ENCODE results near the gene ZNG1F. TPM values are rescaled to one million over a fixed set of nuclear protein-coding genes. Genes with fewer than 3 reads are reported as not detected.
"Not testable (repeated sequence)": the region's sequence is repeated elsewhere in the genome, so short reads cannot be mapped to it uniquely, and the experiment has no call there.

Gene ZNG1F
- total RNA-seq, 4 donors from 2014 or later = 6.7 to 11.8 (median 8.7) TPM

- DNase-seq (ENCODE audit: low spot score in 2 of 2); H3K9me3 ChIP-seq; H3K27ac ChIP-seq; H3K36me3 ChIP-seq; H3K4me1 ChIP-seq; H3K4me3 ChIP-seq: not testable (repeated sequence)
- 75 to 82% methylated on average over 12 of the region's 12 CpGs for WGBS, 2 donors
- H3K27me3 ChIP-seq = peaks cover 0 to 13% of the 10 kb centered on the region in 2 donors
Measured at GRCh38 chr9:41111414-41111813, 77.7 kb downstream of the ZNG1F start.

- not testable (repeated sequence) for H3K4me1 ChIP-seq; DNase-seq (ENCODE audit: low spot score in 2 of 2); H3K4me3 ChIP-seq; H3K36me3 ChIP-seq; H3K9me3 ChIP-seq; H3K27ac ChIP-seq
- peaks cover 0 to 14% of the 10 kb centered on the region in 2 donors for H3K27me3 ChIP-seq
- WGBS, 2 donors = 32 to 51% methylated on average over 7 to 9 of the region's 10 CpGs
Measured at GRCh38 chr9:41110913-41111312, 78.2 kb downstream of the ZNG1F start.

GRCh38 chr9:41109253-41109652 lies 79.9 kb downstream of the ZNG1F start:
- not testable (repeated sequence) for H3K9me3 ChIP-seq; H3K4me1 ChIP-seq; H3K36me3 ChIP-seq; H3K27ac ChIP-seq; DNase-seq (ENCODE audit: low spot score in 2 of 2); H3K4me3 ChIP-seq
- WGBS, 2 donors = 36 to 42% methylated on average over 6 to 7 of the region's 13 CpGs
- H3K27me3 ChIP-seq = peaks cover 0 to 18% of the 10 kb centered on the region in 2 donors

DNA sequence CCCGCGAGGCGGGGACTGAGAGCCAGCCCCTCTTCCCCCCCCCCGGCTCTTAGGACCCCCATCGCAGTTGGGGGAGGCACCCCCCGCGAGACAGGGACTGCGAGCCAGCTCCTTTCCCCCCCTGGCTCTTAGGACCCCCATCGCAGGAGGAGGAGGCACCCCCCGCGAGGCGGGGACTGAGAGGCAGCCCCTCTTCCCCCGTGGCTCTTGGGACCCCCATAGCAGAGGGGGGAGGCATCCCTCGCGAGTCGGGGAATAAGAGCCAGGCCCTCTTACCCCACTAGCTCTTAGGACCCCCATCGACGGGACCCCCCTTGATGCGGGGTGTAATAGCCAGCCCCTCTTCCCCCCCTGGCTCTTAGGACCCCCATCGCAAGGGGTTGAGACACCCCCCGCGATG lies 80.3 kb downstream of the ZNG1F start:
- not testable (repeated sequence) for DNase-seq (ENCODE audit: low spot score in 2 of 2); H3K4me1 ChIP-seq; H3K4me3 ChIP-seq; H3K9me3 ChIP-seq; H3K36me3 ChIP-seq; H3K27ac ChIP-seq
- H3K27me3 ChIP-seq = peaks cover 0 to 18% of the 10 kb centered on the region in 2 donors
- no CpG with 5 or more reads among the region's 22 CpGs for WGBS, 2 donors

DNA sequence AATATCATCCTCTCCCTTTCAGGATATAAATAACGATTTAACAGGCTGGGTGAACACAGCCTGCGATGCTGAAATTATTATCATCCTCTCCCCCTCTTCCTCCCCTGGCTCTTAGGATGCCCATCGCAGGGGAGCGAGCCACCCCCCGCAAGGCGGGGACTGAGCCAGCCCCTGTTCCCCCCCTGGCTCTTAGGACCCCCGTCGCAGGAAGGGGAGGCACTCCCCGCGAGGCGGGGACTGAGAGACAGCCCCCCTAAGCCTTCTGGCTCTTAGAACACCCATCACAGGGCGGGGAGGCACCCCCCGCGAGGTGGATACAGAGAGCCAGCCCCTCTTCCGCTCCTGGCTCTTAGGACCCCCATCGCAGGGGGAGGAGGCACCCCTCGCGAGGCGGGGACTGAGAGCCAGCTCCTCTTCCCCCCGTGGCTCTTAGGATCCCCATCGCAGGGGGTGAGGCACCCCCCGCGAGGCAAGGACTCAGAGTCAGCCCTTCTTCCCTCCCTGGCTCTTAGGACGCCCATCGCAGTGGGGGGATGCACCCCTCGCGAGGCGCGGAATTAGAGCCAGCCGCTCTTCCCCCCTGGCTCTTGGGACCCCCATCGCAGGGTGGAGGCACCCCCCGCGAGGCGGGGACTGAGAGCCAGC lies 82.5 kb downstream of the ZNG1F start:
- not testable (repeated sequence) for H3K9me3 ChIP-seq; H3K27ac ChIP-seq; DNase-seq (ENCODE audit: low spot score in 2 of 2); H3K4me3 ChIP-seq; H3K36me3 ChIP-seq; H3K4me1 ChIP-seq
- peaks cover 0 to 18% of the 10 kb centered on the region in 2 donors for H3K27me3 ChIP-seq
- WGBS, 2 donors = 0 to 24% methylated on average over 4 to 12 of the region's 34 CpGs

- WGBS, 2 donors = 61 to 62% methylated on average over 3 of the region's 13 CpGs
- DNase-seq (ENCODE audit: low spot score in 2 of 2); H3K36me3 ChIP-seq; H3K4me1 ChIP-seq; H3K27ac ChIP-seq; H3K9me3 ChIP-seq; H3K4me3 ChIP-seq: not testable (repeated sequence)
- H3K27me3 ChIP-seq = peaks cover 0 to 18% of the 10 kb centered on the region in 2 donors
Measured at GRCh38 chr9:41105557-41106253, 83.4 kb downstream of the ZNG1F start.

DNA sequence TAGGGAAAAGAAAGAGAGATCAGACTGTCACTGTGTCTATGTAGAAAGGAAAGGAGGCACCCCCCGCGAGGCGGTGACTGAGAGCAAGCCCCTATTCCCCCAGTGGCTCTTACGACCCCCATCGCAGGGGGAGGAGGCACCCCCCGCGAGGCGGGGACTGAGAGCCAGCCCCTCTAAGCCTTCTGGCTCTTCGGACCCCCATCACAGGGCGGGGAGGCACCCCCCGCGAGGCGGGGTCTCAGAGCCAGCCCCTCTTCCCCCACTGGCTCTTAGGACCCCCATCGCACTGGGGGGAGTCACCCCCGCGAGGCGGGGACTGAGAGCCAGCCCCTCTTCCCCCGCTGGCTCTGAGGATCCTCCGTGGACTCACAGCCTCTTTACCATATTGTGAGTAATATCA lies 84.6 kb downstream of the ZNG1F start:
- not testable (repeated sequence) for DNase-seq (ENCODE audit: low spot score in 2 of 2); H3K36me3 ChIP-seq; H3K4me1 ChIP-seq; H3K27ac ChIP-seq; H3K4me3 ChIP-seq; H3K9me3 ChIP-seq
- WGBS, 2 donors = 20 to 46% methylated on average over 2 to 4 of the region's 19 CpGs
- peaks cover 0 to 18% of the 10 kb centered on the region in 2 donors for H3K27me3 ChIP-seq

DNA sequence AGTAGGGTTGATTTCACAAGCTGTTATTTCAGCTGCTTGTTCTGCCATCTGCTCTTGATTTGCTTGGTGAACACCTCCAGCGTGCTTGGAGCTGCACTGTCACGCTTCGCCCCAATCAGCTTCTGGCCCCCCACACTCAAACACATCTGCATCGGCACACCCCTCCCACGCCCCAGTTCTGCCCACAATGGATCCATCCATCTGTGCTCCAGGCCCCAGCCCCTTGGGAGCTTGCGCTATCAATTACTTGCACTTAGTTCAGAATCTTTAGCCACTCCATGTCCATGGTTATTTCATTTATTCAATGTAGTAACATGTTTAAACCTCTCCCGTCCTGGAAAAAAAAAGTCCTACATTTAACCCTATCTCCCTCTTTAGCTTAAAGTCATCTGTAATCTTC lies 88.6 kb downstream of the ZNG1F start:
- H3K4me1 ChIP-seq, H3K9me3 ChIP-seq, H3K4me3 ChIP-seq, H3K36me3 ChIP-seq, H3K27me3 ChIP-seq, H3K27ac ChIP-seq: not testable (repeated sequence)
- 55 to 62% methylated on average over 7 of the region's 7 CpGs for WGBS, 2 donors
- DNase-seq (ENCODE audit: low spot score in 2 of 2) = peak; percentile 26 to 47

DNA sequence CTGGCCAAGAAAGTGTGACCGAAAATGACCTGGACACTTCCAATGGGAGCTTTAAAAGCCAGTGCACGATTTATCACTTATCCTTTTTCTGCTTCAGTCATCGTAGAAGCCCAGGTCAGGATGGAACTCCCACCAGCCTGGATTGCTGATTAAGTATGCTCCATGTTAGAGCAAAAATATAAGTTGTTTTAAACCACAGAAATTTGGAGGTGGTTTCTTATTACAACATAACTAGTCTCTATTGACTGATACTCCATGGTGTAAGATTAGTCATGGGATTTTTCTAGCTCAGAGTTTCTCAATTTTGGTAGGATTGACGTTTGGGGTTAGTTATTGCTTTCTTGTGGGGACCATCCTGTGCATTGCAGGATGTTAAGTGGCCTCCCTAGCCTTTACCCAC lies 90.4 kb downstream of the ZNG1F start:
- DNase-seq (ENCODE audit: low spot score in 2 of 2); H3K27me3 ChIP-seq; H3K27ac ChIP-seq; H3K9me3 ChIP-seq; H3K4me1 ChIP-seq; H3K4me3 ChIP-seq; H3K36me3 ChIP-seq: not testable (repeated sequence)
- WGBS, 2 donors = 65 to 67% methylated on average over 4 of the region's 4 CpGs

- DNase-seq (ENCODE audit: low spot score in 2 of 2); H3K4me3 ChIP-seq; H3K36me3 ChIP-seq; H3K4me1 ChIP-seq; H3K27me3 ChIP-seq; H3K27ac ChIP-seq; H3K9me3 ChIP-seq: not testable (repeated sequence)
- WGBS, 2 donors = 50 to 51% methylated on average over 2 of the region's 2 CpGs
Measured at GRCh38 chr9:41095060-41095459, 94.1 kb downstream of the ZNG1F start.

- not testable (repeated sequence) for H3K9me3 ChIP-seq; H3K27ac ChIP-seq; H3K36me3 ChIP-seq; DNase-seq (ENCODE audit: low spot score in 2 of 2); H3K4me1 ChIP-seq; H3K4me3 ChIP-seq; H3K27me3 ChIP-seq
- WGBS, 2 donors = 54 to 63% methylated on average over 3 of the region's 9 CpGs
Measured at GRCh38 chr9:41094010-41094773, 94.9 kb downstream of the ZNG1F start.

DNA sequence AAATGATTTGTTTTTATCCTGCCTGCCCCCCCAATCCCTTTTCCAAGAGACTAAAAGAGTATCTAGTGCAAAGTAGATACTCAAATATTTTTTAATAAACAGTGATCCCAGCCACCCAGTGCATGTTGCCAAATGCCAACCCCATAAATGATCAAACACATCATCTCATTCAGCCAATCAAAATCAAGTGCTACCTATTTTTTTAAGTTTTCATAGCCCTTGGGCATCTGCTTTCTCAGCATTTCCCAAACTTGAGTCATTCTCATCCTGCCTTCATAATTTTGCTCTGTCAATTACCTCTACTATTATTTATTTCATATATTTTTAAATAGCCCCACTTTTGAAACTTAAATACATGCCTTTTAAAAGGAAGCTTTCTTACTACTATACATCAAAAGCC lies 98.2 kb downstream of the ZNG1F start:
- DNase-seq (ENCODE audit: low spot score in 2 of 2); H3K27ac ChIP-seq; H3K4me1 ChIP-seq; H3K9me3 ChIP-seq; H3K27me3 ChIP-seq; H3K36me3 ChIP-seq; H3K4me3 ChIP-seq: not testable (repeated sequence)

GRCh38 chr9:41090386-41090785 lies 98.7 kb downstream of the ZNG1F start:
- not testable (repeated sequence) for H3K27me3 ChIP-seq; H3K27ac ChIP-seq; DNase-seq (ENCODE audit: low spot score in 2 of 2); H3K36me3 ChIP-seq; H3K4me3 ChIP-seq; H3K4me1 ChIP-seq; H3K9me3 ChIP-seq
- 31 to 64% methylated on average over 1 of the region's 1 CpG for whole genome bisulfite sequencing, 2 donors

Data from tibial nerve (tissue), 4 donors.